Neural cell (in vitro differentiated cells): ENCODE results near the gene CSK. TPM values are rescaled to one million over a fixed set of nuclear protein-coding genes. Genes with fewer than 3 reads are reported as not detected.

Experiments used
- H2AFZ ChIP-seq: fragments of 200-600, 300-800 bp; sonication (generic), shearing (Covaris generic); 2 replicates; pipeline ENCODE4 v1.6.0; 2014; ENCODE audit warnings: low read depth, mild to moderate bottlenecking, antibody characterized with exemption, low read length, moderate library complexity
- H3F3A ChIP-seq: fragments of 200-600 bp; shearing (Covaris generic); 2 replicates; pipeline ENCODE4 v1.6.1; 2016; ENCODE audit warnings: mild to moderate bottlenecking, moderate library complexity, mixed read lengths, antibody characterized with exemption, low read length; ENCODE audit not compliant: insufficient read depth, poor library complexity, severe bottlenecking
- H3K27ac ChIP-seq: fragments of 200-600, 300-800 bp; sonication (generic), shearing (Covaris generic); 2 replicates; pipeline ENCODE4 v1.5.1; 2014; ENCODE audit warnings: mild to moderate bottlenecking, low read length, moderate library complexity
- H3K27me3 ChIP-seq: fragments of 300-800, 200-600 bp; sonication (generic), shearing (Covaris generic); 2 replicates; pipeline ENCODE4 v1.6.0; 2014; ENCODE audit warnings: mild to moderate bottlenecking, low read depth, low read length, moderate library complexity; ENCODE audit not compliant: insufficient read depth
- H3K36me3 ChIP-seq: fragments of 300-800, 200-600 bp; sonication (generic), shearing (Covaris generic); 2 replicates; pipeline ENCODE4 v1.5.1; 2014; ENCODE audit warnings: mild to moderate bottlenecking, antibody characterized with exemption, low read length, moderate library complexity; ENCODE audit not compliant: insufficient read depth
- H3K4me2 ChIP-seq: fragments of 300-800, 200-600 bp; sonication (generic), shearing (Covaris generic); 2 replicates; pipeline ENCODE4 v1.6.0; 2014; ENCODE audit warnings: mild to moderate bottlenecking, low read length
- H3K4me3 ChIP-seq: fragments of 300-800, 200-600 bp; sonication (generic), shearing (Covaris generic); 2 replicates; pipeline ENCODE4 v1.5.1; 2014; ENCODE audit warnings: mild to moderate bottlenecking, low read length, moderate library complexity
- H3K79me2 ChIP-seq: fragments of 200-600 bp; shearing (Covaris generic); replicated peaks from 2 replicates; pipeline ENCODE4 v1.6.0; 2014; ENCODE audit warnings: mild to moderate bottlenecking, low read length, moderate library complexity; ENCODE audit not compliant: insufficient read depth
- H3K9ac ChIP-seq: fragments of 300-800, 200-600 bp; sonication (generic), shearing (Covaris generic); 2 replicates; pipeline ENCODE4 v1.6.1; 2016; ENCODE audit warnings: mild to moderate bottlenecking, low read length, mixed read lengths
- H3K9me2 ChIP-seq: fragments of 200-600 bp; shearing (Covaris generic); 2 replicates; pipeline ENCODE4 v1.6.1; 2016; ENCODE audit warnings: mild to moderate bottlenecking, low read length, mixed read lengths; ENCODE audit not compliant: insufficient read depth
- H3K9me3 ChIP-seq: fragments of 200-600, 300-800 bp; sonication (generic), shearing (Covaris generic); 2 replicates; pipeline ENCODE4 v1.6.1; 2016; ENCODE audit warnings: mild to moderate bottlenecking, mixed run types, low read length, moderate library complexity, mixed read lengths
- H4K20me1 ChIP-seq: fragments of 200-600 bp; shearing (Covaris generic); 2 replicates; pipeline ENCODE4 v1.6.1; 2016; ENCODE audit warnings: mild to moderate bottlenecking, mixed run types; ENCODE audit not compliant: insufficient read depth
- EP300 ChIP-seq: fragments of 450-650 bp; conservative IDR thresholded peaks from 2 replicates; pipeline ENCODE4 v1.6.1; 2014; ENCODE audit warnings: antibody characterized with exemption, mild to moderate bottlenecking, moderate library complexity; ENCODE audit not compliant: poor library complexity, severe bottlenecking
- EZH2 ChIP-seq: fragments of 200-600, 300-800 bp; shearing (Covaris generic), sonication (generic); IDR thresholded peaks from 2 replicates; pipeline ENCODE4 v1.6.1; 2014; ENCODE audit warnings: antibody characterized with exemption, low read length, borderline replicate concordance, mild to moderate bottlenecking; ENCODE audit not compliant: insufficient read depth, poor library complexity, severe bottlenecking
- MXI1 ChIP-seq: fragments of 450-650 bp; conservative IDR thresholded peaks from 2 replicates; pipeline ENCODE4 v1.6.1; 2014; ENCODE audit warnings: antibody characterized with exemption, mild to moderate bottlenecking; ENCODE audit not compliant: poor library complexity, severe bottlenecking
- POLR2AphosphoS5 ChIP-seq: IDR thresholded peaks from 2 replicates; pipeline ENCODE4 v1.6.1; 2012
- RAD21 ChIP-seq: fragments of 450-650 bp; conservative IDR thresholded peaks from 2 replicates; pipeline ENCODE4 v1.6.1; 2014; ENCODE audit warnings: antibody characterized with exemption, mild to moderate bottlenecking, moderate library complexity
- SMC3 ChIP-seq: fragments of 450-650 bp; conservative IDR thresholded peaks from 2 replicates; pipeline ENCODE4 v1.6.1; 2014; ENCODE audit warnings: antibody characterized with exemption, mild to moderate bottlenecking, moderate library complexity; ENCODE audit not compliant: poor library complexity
- TAF1 ChIP-seq: IDR thresholded peaks from 2 replicates; pipeline ENCODE4 v1.6.1; 2012; ENCODE audit warnings: low read depth
- polyA plus RNA-seq: library from polyadenylated mRNA; depleted of rRNA; stranded (reverse); fragments of >200 nt; gene quantifications from 2 replicates; pipeline ENCODE4 v1.2.3, GENCODE V29; 2014
- TF ChIP-seq, protein P1 (sequence below): fragments of 450-650 bp; IDR thresholded peaks from 2 replicates; pipeline ENCODE4 v1.5.1; 2014; ENCODE audit warnings: antibody characterized with exemption, mild to moderate bottlenecking, moderate library complexity; ENCODE audit not compliant: poor library complexity, severe bottlenecking
- TF ChIP-seq, protein P2 (sequence below): IDR thresholded peaks from 2 replicates; pipeline ENCODE4 v1.6.1; 2012; ENCODE audit warnings: borderline replicate concordance

CSK gene
- polyA plus RNA-seq, 1 donor from 2014 or later = 45.5 TPM

- Histone ChIP-seq H3K9ac (no peak overlapping the region), H3K4me3 (no peak overlapping the region), H3K9me2 (no peaks in the 10 kb centered on the region), H3F3A (no peaks in the 10 kb centered on the region), H2AFZ (no peak overlapping the region), H3K79me2 (no peaks in the 10 kb centered on the region), H3K27me3 (no peaks in the 10 kb centered on the region), H3K9me3 (no peaks in the 10 kb centered on the region), H4K20me1 (no peaks in the 10 kb centered on the region), H3K4me2 (no peak overlapping the region), H3K27ac (no peak overlapping the region), H3K36me3 (no peaks in the 10 kb centered on the region)
- TF ChIP-seq MXI1 (no peak), POLR2AphosphoS5 (no peak), EP300 (no peak), RAD21 (no peak), EZH2 (no peak), TAF1 (no peak), SMC3 (no peak)
- TF ChIP-seq, protein P1, sequence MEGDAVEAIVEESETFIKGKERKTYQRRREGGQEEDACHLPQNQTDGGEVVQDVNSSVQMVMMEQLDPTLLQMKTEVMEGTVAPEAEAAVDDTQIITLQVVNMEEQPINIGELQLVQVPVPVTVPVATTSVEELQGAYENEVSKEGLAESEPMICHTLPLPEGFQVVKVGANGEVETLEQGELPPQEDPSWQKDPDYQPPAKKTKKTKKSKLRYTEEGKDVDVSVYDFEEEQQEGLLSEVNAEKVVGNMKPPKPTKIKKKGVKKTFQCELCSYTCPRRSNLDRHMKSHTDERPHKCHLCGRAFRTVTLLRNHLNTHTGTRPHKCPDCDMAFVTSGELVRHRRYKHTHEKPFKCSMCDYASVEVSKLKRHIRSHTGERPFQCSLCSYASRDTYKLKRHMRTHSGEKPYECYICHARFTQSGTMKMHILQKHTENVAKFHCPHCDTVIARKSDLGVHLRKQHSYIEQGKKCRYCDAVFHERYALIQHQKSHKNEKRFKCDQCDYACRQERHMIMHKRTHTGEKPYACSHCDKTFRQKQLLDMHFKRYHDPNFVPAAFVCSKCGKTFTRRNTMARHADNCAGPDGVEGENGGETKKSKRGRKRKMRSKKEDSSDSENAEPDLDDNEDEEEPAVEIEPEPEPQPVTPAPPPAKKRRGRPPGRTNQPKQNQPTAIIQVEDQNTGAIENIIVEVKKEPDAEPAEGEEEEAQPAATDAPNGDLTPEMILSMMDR = no peak
- TF ChIP-seq, protein P2, sequence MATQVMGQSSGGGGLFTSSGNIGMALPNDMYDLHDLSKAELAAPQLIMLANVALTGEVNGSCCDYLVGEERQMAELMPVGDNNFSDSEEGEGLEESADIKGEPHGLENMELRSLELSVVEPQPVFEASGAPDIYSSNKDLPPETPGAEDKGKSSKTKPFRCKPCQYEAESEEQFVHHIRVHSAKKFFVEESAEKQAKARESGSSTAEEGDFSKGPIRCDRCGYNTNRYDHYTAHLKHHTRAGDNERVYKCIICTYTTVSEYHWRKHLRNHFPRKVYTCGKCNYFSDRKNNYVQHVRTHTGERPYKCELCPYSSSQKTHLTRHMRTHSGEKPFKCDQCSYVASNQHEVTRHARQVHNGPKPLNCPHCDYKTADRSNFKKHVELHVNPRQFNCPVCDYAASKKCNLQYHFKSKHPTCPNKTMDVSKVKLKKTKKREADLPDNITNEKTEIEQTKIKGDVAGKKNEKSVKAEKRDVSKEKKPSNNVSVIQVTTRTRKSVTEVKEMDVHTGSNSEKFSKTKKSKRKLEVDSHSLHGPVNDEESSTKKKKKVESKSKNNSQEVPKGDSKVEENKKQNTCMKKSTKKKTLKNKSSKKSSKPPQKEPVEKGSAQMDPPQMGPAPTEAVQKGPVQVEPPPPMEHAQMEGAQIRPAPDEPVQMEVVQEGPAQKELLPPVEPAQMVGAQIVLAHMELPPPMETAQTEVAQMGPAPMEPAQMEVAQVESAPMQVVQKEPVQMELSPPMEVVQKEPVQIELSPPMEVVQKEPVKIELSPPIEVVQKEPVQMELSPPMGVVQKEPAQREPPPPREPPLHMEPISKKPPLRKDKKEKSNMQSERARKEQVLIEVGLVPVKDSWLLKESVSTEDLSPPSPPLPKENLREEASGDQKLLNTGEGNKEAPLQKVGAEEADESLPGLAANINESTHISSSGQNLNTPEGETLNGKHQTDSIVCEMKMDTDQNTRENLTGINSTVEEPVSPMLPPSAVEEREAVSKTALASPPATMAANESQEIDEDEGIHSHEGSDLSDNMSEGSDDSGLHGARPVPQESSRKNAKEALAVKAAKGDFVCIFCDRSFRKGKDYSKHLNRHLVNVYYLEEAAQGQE = no peak
These were observed 6.7 kb upstream of the CSK start for GRCh38 chr15:74775132-74775562.

GRCh38 chr15:74775894-74776293 lies 6.0 kb upstream of the CSK start:
- no peak overlapping the region for H3K9ac ChIP-seq
- H3K36me3 ChIP-seq = no peaks in the 10 kb centered on the region
- H2AFZ ChIP-seq = no peak overlapping the region
- no peak overlapping the region for H3K27ac ChIP-seq
- TF ChIP-seq RAD21 = no peak
- no peak for TF ChIP-seq TAF1
- no peak for TF ChIP-seq EZH2
- no peak for TF ChIP-seq EP300
- TF ChIP-seq SMC3 = no peak
- TF ChIP-seq, protein P2 = no peak
- TF ChIP-seq POLR2AphosphoS5 = no peak
- TF ChIP-seq, protein P1 = no peak
- no peak for TF ChIP-seq MXI1
- H3K9me3 ChIP-seq = no peaks in the 10 kb centered on the region
- no peaks in the 10 kb centered on the region for H3K27me3 ChIP-seq
- no peak overlapping the region for H3K4me3 ChIP-seq
- H3K9me2 ChIP-seq = no peaks in the 10 kb centered on the region
- no peaks in the 10 kb centered on the region for H3K79me2 ChIP-seq
- no peak overlapping the region for H3K4me2 ChIP-seq
- H3F3A ChIP-seq = no peaks in the 10 kb centered on the region
- H4K20me1 ChIP-seq = no peaks in the 10 kb centered on the region
